ENCODE measurements around the gene HSD17B14.

The HSD17B14 gene

DNA sequence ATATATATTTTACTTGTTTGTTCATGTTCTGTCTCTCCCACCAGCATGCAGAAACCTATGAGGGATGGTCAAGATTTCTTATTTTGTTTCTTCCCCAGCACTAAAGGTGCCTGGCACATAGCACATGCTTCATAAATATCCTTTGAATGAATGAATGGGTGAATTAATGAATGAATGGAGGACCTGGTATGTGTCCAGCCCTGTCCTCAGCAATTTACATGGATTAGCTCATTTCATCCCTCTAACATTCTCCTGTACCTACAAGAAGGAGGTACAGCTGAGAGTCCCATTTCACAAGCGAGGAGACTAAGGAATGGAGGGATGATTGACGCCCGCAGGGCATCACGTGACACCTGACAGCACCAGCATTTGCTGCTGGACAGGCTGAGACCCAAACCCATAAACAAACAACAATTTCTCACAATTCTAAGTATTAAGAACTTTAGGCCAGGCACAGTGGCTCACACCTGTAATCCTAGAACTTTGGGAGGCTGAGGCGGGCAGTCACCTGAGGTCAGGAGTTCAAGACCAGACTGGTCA lies 18.6 kb downstream of the HSD17B14 start:
- ChIA-PET POLR2A (interaction anchor here (0.8 kb wide), 1 partner anchor 82 kb away, joined by 3 read pairs; the partner anchor contains the start of gene NUCB1), CTCF (no interaction called here)
- TF ChIP-seq PKNOX1 (IDR thresholded peaks at IDR 0.05) (peak; percentile 63), BHLHE40 (IDR thresholded peaks at IDR 0.05; ENCODE audit: borderline replicate concordance) (no peak)
- no peak for DNase-seq (ENCODE audit: extremely low spot score)

DNA sequence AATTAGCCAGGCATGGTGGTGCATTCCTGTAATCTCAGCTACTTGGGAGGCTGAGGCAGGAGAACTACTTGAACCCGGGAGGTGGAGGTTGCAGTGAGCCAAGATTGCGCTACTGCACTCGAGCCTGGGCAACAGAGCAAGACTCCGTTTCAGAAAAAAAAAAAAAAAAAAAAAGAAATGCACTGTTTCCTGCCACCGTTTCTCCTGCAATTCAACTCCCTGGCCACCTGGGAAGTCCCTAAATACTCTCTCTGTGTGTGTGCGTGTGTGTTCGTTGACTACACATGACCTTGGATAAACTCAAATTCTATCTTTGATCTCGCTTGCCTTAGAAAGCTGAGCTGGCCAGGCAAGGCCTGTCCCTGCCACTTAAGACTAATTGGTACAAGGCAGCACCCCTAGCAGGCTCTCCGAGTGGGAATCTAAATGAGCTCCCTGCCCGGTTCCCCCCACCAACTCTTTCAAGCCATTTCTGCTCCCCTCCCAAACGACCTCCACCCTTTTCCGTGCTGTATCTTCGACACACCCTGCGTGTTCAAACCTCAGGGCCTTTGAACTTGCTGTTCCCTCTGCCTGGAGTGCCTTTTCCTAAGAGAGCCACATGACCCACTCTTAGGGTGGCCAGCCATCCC lies 20.3 kb downstream of the HSD17B14 start:
- DNase-seq (ENCODE audit: extremely low spot score) = no peak
- POLR2A ChIA-PET = no interaction called here
- TF ChIP-seq ZNF384 (IDR thresholded peaks at IDR 0.05) (peak; percentile 89), LEF1 (IDR thresholded peaks at IDR 0.05; ENCODE audit: borderline replicate concordance) (no peak)
- CTCF ChIA-PET = interaction anchor here (1.0 to 1.4 kb wide), 2 partner anchors 11 to 20 kb away, joined by 4 read pairs; no protein-coding TSS in a partner anchor

DNA sequence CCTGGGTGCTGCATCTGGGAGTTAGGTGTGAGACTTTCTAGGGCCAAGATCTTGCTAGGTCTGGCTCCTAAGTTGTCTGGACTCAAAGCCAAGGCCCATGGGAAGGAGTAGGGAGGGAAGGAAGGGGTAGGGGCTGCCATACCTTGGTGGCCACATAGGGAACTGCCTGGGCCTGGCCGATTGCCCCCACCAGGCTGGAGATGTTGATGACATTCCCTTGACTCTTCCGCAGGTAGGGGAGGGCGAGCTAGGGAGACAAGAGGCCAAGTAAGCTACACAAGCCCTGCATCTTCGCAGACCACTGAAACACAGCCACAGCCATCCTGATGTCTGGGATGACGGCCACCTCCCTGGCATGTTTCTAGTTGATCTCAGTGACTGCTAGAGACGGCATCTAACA lies 21.4 kb downstream of the HSD17B14 start:
- DNase-seq (ENCODE audit: extremely low spot score) = no peak
- ChIA-PET CTCF (interaction anchor here (1.0 kb wide), 1 partner anchor 179 kb away, joined by 3 read pairs; the partner anchor contains the start of genes GYS1 and RUVBL2), POLR2A (interaction anchor here (0.7 kb wide), 1 partner anchor 589 kb away, joined by 3 read pairs; no protein-coding TSS in a partner anchor)
- no peak for TF ChIP-seq FOXK2 (IDR thresholded peaks at IDR 0.05)
- TF ChIP-seq ZNF384 (IDR thresholded peaks at IDR 0.05) = peak; percentile 58; the same call in 1 of the 2 replicates

DNA sequence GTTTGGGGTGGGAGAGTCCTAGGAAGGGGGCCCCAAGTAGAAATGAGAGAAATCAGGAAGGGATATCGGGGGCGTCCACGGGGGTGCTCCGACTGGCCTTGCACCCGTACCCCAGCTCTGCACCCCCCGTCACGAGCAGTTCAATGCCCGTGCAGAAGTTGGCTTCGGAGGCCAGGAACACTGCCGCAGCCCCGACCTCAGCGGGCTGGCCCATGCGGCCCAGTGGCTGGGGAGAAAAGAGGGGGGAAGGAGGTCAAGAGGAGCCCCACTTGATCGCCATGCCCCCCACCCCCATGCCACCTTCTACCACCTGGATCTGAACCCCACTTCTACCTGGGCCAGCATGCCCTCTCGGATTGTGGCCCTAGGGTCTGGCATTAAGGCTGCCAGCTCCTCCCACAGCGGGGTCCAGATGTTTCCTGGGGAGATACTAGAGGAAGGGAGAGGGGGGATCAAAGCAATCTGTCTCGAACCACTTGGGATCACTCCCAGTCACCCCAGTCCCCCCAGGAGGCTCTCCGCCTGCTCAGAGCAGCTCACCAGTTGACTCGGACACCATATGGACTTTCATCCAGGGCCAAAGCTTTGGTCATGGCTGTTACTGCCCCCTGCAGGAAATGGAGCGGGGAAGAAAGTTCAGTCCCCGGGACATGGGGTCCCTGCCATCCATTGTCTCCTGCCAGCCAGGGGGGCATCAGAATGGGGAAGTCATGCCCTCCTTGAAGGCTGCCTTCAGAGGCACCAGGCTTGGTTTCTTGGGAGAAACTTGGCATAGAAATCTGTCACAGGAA lies 23.0 kb downstream of the HSD17B14 start:
- ChIA-PET CTCF (interaction anchor here (1.0 to 1.6 kb wide), 4 partner anchors 17 to 29 kb away, joined by 3 to 4 read pairs (median 4); no protein-coding TSS in a partner anchor), POLR2A (interaction anchor here (0.8 to 3.2 kb wide), 4 partner anchors 12 to 35 kb away, joined by 3 to 14 read pairs (median 3); no protein-coding TSS in a partner anchor)

GRCh38 chr19:48812094-48812929 lies 24.0 kb downstream of the HSD17B14 start:
- DNase-seq (ENCODE audit: extremely low spot score) = peak; percentile 83
- CTCF ChIA-PET = interaction anchor here (1.0 to 1.3 kb wide), 2 partner anchors 17 to 18 kb away, joined by 4 read pairs; no protein-coding TSS in a partner anchor
- no peak for TF ChIP-seq NFRKB (IDR thresholded peaks at IDR 0.05)
- peak; percentile 84; the same call in 1 of the 2 replicates for TF ChIP-seq FOXM1 (IDR thresholded peaks at IDR 0.05; ENCODE audit: borderline replicate concordance)
- TF ChIP-seq PKNOX1 (IDR thresholded peaks at IDR 0.05) = peak; percentile 70
- no peak for TF ChIP-seq ARNT (IDR thresholded peaks at IDR 0.05)
- no peak for TF ChIP-seq SUZ12 (IDR thresholded peaks at IDR 0.05)
- no peak for TF ChIP-seq FOXA1 (IDR thresholded peaks at IDR 0.05)
- TF ChIP-seq FOXK2 (IDR thresholded peaks at IDR 0.05) = no peak
- no peak for TF ChIP-seq HDGF (IDR thresholded peaks at IDR 0.05; ENCODE audit: borderline replicate concordance)
- peak; percentile 90 for TF ChIP-seq ZNF384 (IDR thresholded peaks at IDR 0.05)
- TF ChIP-seq L3MBTL2 (conservative IDR thresholded peaks at IDR 0.05) = 0 out of 2 replicates have a peak, but pooled peaks have one; percentile 40
- POLR2A ChIA-PET = interaction anchor here (1.2 to 3.2 kb wide), 3 partner anchors 13 to 36 kb away, joined by 3 to 14 read pairs (median 3); no protein-coding TSS in a partner anchor

More for the DNA sequence above, 23.0 kb downstream of the HSD17B14 start:
- TF ChIP-seq ZNF384 (IDR thresholded peaks at IDR 0.05) = no peak
- TF ChIP-seq ELF4 (IDR thresholded peaks at IDR 0.05) = no peak
- no peak for TF ChIP-seq FOXA1 (IDR thresholded peaks at IDR 0.05)
- no peak for TF ChIP-seq SUZ12 (IDR thresholded peaks at IDR 0.05)
- no peak for TF ChIP-seq ARNT (IDR thresholded peaks at IDR 0.05)
- no peak for TF ChIP-seq CTBP1 (IDR thresholded peaks at IDR 0.05; ENCODE audit: borderline replicate concordance)
- no peak for TF ChIP-seq L3MBTL2 (conservative IDR thresholded peaks at IDR 0.05)
- no peak for TF ChIP-seq FOXK2 (IDR thresholded peaks at IDR 0.05)
- no peak for TF ChIP-seq SP1 (IDR thresholded peaks at IDR 0.05)
- no peak for TF ChIP-seq NFRKB (IDR thresholded peaks at IDR 0.05)
- no peak for TF ChIP-seq BHLHE40 (IDR thresholded peaks at IDR 0.05; ENCODE audit: borderline replicate concordance)
- TF ChIP-seq HDGF (IDR thresholded peaks at IDR 0.05; ENCODE audit: borderline replicate concordance) = no peak
- no peak for TF ChIP-seq TARDBP (IDR thresholded peaks at IDR 0.05)
- TF ChIP-seq LEF1 (IDR thresholded peaks at IDR 0.05; ENCODE audit: borderline replicate concordance) = no peak
- TF ChIP-seq FOXM1 (IDR thresholded peaks at IDR 0.05; ENCODE audit: borderline replicate concordance) = no peak
- TF ChIP-seq PKNOX1 (IDR thresholded peaks at IDR 0.05) = no peak
- DNase-seq (ENCODE audit: extremely low spot score) = no peak

All from HEK293T (cell line).